GM21381 (cell line): ENCODE results near the gene SORCS3.

Experiments used
- ATAC-seq: cut with Tn5 transposase; IDR thresholded peaks from one replicate; pipeline ENCODE4 v1.9.1; 2021; ENCODE audit warnings: mild to moderate bottlenecking, moderate library complexity; ENCODE audit not compliant: unreplicated experiment

Gene SORCS3

GRCh38 chr10:104834580-104834979 lies 193.5 kb downstream of the SORCS3 start:
- ATAC-seq = no peak

GRCh38 chr10:104835422-104835821 lies 194.3 kb downstream of the SORCS3 start:
- peak; percentile 47 for ATAC-seq

- ATAC-seq = no peak
These were observed 201.6 kb downstream of the SORCS3 start for GRCh38 chr10:104842704-104843103.

- no peak for ATAC-seq
These were observed 203.0 kb downstream of the SORCS3 start for GRCh38 chr10:104844073-104844472.

GRCh38 chr10:104850023-104850422 lies 208.9 kb downstream of the SORCS3 start:
- no peak for ATAC-seq

- ATAC-seq = no peak
These were observed 227.0 kb downstream of the SORCS3 start for GRCh38 chr10:104867966-104868598.

- no peak for ATAC-seq
These were observed 231.6 kb downstream of the SORCS3 start for GRCh38 chr10:104872691-104873090.

GRCh38 chr10:104873161-104873560 lies 232.1 kb downstream of the SORCS3 start:
- no peak for ATAC-seq

GRCh38 chr10:104875561-104875960 lies 234.5 kb downstream of the SORCS3 start:
- no peak for ATAC-seq

GRCh38 chr10:104880624-104881398 lies 239.7 kb downstream of the SORCS3 start:
- no peak for ATAC-seq

GRCh38 chr10:104881740-104882139 lies 240.7 kb downstream of the SORCS3 start:
- no peak for ATAC-seq

- ATAC-seq = no peak
These were observed 252.0 kb downstream of the SORCS3 start for GRCh38 chr10:104892879-104893617.

GRCh38 chr10:104893701-104894100 lies 252.6 kb downstream of the SORCS3 start:
- no peak for ATAC-seq

- no peak for ATAC-seq
These were observed 253.6 kb downstream of the SORCS3 start for GRCh38 chr10:104894681-104895080.

GRCh38 chr10:104895541-104895940 lies 254.5 kb downstream of the SORCS3 start:
- no peak for ATAC-seq

GRCh38 chr10:104895981-104896380 lies 254.9 kb downstream of the SORCS3 start:
- ATAC-seq = no peak

GRCh38 chr10:104897696-104898095 lies 256.6 kb downstream of the SORCS3 start:
- no peak for ATAC-seq

GRCh38 chr10:104899779-104900178 lies 258.7 kb downstream of the SORCS3 start:
- ATAC-seq = no peak

- no peak for ATAC-seq
These were observed 262.3 kb downstream of the SORCS3 start for GRCh38 chr10:104903433-104903832.

- ATAC-seq = no peak
These were observed 263.7 kb downstream of the SORCS3 start for GRCh38 chr10:104904753-104905323.

- no peak for ATAC-seq
These were observed 265.0 kb downstream of the SORCS3 start for GRCh38 chr10:104906112-104906511.
